ENCODE data around the gene SPEM2.
"Not testable (repeated sequence)": the region's sequence is repeated elsewhere in the genome, so short reads cannot be mapped to it uniquely, and the experiment has no call there.

The SPEM2 gene

DNA sequence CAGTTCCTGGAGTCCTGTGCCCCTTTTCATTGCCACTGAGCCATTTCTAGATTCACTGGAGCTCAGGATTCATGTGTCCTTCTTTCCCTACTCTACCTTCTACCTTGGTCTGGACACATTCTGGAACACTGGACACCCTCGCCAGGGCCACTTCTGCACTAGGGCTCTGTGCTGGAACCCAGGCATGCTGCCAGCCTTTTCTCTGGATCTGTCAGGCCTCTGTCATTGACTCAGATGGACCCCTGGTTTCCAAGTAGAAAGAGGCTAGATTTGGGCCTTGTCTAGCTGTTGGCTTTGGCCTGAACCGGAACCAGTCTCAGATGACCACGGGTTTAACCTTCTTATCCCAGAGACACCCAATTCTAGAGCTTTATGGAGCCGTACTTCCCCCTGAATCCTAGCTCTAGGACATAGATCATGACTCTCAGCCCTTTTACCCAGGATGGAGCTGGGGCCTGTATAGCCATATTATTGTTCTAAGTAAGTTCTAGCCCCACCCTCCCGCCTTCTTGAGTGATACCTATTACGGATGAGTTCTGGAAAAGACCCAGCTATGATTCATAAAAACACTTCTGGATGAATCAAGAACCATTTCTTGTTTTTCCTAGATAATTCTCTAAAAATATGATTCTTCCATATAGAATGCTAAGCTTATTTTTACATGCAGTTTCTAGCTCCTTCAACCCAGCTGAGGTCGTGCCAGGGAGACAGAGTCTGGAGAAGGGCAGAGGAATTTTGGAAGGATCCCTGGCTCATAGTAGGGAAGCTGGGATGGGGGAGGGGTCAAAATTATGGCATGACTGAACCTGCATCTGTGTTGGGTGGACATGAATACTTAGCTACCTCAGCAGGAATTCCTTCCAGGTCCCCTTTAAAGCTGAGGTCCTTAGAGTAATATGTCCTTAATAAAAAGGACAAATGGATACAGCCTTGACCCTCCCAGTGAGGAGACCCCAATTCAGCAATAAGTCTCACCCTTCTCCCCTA, 18.4 kb downstream of the SPEM2 start:
- no peak for DNase-seq

DNA sequence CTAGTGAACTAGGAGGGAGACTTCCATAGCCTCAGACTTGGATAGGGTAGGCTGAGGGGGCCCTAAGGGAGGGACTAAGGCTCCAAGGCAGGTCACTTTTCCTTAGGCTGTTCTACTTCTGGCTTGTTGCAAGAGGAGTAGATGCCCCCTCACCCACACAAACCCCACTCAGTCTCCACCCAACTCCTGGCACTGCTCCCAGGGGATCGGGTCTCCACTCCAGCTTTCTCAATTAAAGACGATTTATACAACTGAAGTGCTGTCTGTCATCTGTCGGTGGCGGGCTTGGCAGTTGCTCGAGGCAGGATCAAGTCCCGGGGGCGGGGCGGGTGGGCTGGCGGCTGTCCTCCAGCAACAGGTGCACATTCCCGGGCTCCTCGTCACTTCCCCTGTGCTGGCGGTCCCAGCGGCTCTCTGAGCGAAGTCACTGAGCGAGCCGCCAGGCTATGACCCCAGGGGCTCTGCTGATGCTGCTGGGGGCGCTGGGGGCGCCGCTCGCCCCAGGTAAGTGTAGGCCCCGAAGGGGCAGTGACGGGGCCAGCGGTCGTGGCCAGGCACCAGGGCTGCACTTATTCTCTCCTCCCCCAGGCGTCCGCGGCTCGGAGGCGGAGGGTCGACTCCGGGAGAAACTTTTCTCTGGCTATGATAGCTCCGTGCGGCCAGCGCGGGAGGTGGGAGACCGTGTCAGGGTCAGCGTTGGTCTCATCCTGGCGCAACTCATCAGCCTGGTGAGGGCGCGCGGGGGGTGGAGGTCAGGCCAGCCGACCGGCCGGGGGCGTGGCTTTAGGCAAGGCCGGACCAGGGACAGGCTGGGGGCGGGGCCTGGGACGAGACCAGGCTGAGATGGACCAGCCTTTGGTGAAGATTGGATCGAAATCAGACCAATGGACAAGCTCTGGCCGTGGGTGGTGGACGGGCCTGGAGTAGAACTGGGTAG, 19.5 kb downstream of the SPEM2 start, which contains the start of gene CHRNB1:
Gene CHRNB1 (plus strand): TSS at position 380 of the 937 bp plus-strand sequence. CDS start 67 bp downstream, at position 447.
- DNase-seq, result no peak

DNA sequence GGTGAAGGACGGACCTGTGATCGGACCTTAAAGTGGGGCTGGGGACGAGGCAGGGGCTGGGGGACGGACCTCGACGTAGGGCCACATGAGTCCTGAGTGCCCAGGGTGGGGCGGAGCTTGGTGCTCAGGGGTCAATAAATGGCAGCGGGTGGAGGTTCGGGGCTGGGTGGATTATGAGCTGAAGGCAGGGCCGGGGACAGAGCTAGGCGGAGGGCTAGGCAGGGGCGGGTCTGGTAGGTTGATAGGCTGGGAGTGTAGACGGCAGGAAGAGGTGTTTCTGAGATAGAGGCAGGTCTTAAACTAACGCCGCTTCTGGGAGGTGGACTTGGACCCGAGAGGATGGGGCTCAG, 20.2 kb downstream of the SPEM2 start:
- DNase-seq, result no peak

DNA sequence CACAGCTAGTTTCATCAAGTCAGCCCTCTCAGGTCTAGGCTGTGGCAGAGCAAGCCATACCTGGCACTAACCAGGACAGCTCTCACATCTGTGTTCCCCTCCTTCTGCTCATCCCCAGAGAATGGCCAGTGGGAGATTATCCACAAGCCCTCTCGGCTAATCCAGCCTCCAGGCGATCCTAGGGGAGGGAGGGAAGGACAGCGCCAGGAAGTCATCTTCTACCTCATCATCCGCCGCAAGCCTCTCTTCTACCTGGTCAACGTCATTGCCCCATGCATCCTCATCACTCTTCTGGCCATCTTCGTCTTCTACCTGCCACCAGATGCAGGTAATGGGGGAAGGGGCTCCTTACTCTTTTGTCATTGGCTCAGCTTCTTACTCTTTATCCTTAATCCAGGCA, 23.0 kb downstream of the SPEM2 start:
- DNase-seq, result no peak

DNA sequence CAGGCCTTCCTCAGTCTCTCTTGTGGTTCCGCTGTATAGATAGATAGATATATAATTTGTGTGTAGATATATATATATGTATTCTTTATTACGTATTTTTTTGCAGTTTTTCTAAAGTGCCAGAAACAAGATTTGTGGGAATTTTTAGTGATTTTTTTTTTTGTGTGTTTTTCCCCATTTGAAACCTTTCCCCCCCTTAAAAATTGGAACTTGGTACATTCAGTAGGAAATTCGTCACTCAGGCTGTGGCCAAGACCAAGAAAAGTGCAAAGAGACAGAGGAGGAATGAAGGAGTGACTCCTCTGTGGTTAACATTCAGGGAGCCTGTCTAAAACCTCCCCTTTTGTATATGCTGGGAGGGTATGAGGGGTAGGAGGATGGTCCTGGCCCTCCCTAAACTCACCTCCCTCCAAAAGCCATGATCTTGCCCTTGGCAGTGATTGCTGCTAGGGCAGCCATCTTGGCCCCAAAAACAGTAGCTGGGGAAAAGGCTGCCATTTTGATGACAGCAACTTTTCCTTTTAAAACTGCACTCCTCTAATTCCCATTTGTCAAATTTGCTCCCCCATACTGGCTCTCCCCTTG, 34.6 kb downstream of the SPEM2 start:
- no peak for DNase-seq

DNA sequence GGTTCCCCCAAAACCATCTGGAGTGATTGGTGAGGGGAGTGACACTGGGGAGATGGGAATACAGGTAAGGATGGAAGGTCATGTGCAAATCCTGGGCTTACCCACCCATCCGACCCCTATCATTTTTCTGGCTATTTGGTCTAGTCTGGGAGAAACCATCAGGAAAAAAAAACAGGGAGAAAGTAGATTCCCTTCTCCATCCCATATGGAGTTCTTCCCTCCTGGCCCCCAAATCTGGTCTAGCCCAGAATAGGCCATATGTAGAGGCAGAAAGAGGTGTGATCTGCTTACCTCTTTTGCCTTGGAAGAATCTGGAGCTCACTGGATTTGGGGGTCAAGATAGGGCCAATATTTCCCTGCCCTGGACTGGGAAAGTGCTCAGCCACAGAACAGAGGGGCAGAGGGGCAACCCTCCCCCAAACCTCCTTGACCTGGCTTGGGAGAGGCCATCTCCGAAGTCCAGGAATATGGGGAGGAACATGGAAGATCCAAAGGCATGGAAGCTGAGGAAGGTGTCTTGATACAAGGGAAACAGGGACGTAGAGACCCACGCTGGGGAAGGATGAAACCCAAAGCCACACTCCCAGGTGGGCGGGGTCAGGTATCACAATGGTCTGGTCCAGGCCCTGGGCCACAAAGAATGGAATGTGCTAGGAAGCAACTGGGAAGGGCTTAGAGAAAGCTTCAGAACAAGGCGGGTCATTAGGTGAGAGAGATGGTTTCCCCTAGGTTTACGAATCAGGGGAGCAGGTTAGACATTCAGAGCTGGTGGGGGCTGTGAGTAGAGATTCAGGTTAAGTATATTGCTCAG, 35.6 kb downstream of the SPEM2 start:
- no peak for DNase-seq

DNA sequence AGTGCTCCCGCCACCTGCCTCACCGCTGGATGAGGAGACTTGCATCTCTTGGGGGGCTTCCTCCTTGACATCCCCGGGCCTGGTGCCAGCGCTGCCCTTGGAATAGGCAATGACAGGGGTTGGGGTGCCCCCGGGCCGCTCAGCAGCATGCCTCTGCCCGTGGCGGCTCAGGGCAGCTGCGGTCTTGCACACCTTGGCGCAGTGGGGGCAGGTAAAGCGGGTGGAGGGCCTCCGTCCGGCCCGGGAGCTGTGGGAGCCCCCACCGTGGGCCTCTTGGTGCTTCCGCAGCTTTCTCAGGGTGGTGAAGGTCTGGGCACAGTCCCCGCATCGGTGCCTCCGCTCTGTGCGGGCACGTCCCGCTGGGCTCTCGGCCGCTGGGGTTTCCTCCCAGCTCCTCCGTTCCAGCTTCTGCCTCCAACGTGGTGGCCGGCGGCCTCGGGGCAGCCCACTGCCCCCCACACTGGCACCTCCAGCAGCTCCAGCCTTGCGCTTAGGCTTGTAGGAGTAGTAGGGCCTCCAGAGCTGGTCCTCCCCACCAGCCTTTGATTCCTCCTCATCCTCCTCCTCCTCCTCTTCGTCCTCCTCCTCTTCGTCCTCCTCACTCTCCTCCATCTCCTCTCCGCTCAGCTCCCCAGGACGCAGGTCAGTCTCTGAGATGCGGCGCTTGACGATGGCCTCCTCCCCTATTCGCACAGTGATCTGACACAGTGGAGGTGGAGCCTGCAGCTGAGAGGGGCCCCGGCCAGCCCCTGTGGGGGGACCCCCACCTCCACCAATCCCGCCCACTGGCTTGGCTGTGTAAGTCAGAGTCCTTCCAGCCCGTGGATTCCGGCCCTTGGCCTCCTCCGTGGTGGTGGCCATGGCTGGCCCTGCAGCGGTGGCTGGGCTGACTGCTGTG, 37.3 kb downstream of the SPEM2 start:
- DNase-seq, result no peak

DNA sequence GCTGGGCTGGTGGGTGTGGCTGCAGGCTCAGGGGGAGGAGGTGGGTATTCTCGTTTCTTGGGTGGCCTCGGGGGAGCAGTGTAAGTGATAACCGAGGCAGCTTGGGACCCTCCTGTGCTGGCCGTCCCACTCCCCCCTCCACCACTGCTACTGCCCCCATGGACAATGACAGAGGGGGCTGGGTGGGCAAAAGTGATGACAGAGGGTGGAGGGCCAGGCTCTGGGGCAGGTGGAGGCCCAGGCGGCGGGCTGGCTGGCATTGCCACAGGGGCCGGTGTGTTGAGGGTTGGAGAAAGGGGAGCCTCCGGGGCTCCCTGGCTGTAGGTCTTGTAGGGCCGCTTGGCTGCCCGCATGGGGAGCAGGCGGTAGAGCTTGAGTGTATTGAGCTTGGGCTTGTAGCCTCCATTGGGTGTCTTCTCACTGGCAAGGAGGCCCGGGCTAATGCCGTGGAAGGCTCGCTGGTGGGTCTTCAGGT, 38.0 kb downstream of the SPEM2 start:
- no peak for DNase-seq

DNA sequence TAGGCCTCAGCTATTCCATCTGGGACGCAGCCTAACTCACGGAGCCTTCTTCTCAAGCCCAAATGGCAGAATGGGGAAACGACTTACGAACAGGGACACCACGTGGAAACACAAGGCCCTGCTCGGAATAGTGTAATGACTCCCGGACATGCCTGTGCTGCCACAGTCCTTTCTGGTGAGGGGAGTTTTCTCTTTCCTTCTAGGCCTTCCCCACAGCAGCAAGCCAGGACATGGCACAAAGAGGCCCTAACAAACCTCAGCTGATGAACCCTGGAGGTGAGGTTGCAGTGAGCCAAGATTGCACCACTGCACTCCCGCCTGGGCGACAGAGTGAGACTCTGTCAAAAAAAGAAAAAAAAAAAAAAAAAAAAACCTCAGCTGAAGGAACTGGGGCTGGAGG, 38.7 kb downstream of the SPEM2 start:
- no peak for DNase-seq

DNA sequence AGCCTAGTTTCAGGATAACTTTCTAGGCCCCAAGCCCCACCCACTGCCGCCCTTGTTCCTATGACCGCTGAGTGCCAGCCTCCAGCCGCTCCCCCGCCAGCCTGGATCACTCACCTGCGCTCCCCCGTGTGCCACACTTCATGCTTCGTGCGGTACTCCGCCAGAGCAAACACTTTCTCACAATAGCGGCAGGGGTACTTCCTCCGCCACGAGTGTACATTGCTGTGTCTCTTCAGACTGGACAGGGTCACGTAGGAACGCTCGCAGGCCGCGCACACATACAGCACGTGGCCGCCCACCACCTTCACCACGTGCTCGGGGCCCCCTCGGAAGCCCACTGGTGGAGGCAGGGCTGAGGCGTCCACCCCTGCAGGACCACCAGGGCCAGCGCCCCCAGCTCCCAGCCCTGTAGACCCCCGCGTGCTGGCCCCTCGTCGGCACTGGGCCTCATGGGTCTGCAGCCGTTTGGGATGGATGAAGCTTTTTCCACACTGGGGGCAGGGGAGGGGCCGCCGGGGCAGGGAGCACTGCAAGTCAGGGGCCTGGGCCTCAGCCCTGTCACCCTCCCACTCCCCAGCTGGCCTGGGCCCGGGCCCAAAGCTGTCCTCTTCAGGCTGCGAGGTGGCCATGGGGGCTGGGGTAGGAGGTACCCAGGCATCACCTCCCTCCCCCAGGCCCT, 40.3 kb downstream of the SPEM2 start:
- no peak for DNase-seq

DNA sequence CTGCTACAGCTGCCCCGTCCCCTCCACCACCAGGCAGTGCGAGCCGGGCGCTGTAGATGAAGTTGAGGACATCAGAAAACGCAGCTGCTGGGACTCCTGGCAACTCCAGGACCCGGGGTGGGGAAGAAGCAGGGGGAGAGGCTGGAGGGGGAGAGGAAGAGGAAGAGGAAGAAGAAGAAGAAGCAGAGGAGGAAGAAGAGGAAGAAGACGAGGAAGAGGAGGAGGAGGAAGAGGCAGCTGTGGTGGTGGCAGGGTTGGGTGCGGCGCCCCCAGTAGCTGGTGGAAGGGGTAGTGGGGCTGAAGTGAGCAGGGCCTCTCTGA, 40.9 kb downstream of the SPEM2 start:
- DNase-seq, result no peak

DNA sequence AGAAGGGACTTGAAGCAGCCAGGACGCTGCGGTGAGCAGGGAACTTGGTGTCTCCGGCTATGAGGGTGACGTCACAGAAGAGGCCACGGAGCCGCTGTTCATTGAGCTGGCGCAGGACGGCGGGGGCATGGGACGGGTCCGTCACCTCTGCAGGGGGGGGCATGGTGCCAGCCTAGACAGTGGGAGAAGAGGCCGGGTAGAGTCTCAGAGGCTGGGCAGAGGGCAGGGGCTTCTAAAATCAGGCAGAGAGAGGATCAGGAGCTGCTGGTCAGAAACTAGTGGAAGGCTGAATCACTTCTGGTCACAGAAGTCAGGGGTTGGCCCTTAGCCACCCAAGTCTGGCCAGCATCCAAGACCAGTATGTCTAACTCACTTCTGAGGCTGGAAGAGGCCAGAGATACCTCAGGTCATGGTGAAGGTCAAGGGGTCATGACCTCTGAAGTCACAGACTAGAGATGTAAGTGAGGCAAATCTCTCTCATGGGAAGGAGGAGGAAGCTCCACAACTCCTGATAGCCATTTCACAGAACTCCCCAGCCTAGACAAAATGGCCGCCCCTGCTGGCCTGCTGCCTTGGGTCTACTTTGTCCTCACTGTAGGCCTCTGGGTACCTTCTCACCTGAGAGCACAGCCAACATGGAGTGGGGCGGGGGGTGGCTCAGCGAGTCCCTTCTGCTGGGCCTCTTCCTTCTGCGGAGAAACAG, 41.4 kb downstream of the SPEM2 start:
- no peak for DNase-seq

DNA sequence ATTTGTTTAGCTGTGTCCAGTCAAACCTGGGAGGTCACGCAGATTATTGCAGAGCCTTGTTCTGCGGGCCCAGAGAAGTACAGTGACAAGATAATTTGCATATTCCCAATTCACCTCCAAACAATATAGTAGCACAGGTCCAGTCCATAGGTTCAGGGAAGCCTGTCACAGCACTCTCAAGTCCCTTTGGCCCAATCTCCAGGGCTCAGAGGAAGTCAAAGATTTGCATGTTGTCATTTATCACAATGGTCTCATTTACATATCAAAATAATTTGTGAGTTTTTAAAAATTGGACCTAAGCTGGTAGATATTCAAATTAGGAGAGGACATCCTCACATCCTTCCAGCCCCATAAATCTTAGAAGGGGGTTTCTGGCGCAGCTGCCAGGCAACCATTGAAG, 42.1 kb downstream of the SPEM2 start:
- DNase-seq, result no peak

DNA sequence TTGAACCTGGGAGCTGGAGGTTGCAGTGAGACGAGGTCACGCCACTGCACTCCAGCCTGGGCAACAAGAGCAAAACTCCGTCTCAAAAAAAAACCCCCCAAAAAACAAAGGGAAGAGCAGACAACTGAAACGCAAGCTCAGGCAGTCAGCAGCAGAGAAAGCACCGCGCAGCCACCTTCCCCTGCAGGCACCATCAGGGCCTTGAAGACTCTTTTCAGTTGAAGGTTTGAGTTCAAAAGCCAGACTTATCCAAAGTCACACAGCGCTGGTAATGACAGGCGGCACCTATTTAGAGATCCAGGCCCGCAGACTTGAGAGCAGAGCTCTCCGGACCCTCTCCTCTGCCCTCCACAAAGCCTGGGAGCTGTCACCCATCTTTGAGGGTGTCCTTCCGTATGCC, 42.9 kb downstream of the SPEM2 start:
- DNase-seq, result no peak

DNA sequence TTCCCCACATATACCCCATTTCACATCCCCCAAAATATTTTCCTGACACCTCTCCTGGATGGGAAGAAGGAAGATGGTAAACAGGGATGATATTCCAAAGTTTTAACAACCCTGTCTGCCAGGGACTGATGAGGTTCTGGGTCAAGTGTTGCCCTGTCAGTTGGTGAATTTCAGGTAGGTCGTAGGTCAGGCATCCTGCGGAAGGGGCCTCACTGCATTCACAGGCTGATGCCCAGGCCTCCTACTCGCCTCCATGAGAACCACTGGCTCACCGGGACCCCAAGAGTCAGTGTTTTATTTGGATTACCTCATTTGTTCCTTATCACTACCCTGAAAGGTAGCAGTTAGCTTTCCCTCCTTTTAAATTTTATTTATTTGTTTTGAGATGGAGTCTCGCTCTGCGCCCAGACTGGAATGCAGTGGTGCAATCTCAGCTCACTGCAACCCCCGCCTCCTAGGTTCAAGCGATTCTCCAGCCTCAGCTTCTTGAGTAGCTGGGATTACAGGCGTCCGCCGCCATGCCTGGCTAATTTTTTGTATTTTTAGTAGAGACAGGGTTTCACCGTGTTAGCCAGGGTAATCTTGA, 43.5 kb downstream of the SPEM2 start:
- no peak for DNase-seq

DNA sequence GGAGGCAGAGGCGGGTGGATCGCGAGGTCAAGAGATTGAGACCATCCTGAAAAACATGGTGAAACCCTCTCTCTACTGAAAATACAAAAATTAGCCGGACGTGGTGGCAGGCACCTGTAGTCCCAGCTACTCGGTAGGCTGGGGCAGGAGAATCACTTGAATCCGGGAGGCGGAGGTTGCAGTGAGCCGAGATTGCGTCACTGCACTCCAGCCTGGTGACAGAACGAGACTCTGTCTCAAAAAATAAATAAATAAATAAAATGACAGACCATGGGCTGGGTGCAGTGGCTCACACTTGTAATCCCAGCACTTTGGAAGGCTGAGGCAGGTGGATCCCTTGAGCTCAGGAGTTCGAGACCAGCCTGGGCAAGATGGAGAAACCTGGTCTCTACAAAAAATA, 44.4 kb downstream of the SPEM2 start:
- not testable (repeated sequence) for DNase-seq

DNA sequence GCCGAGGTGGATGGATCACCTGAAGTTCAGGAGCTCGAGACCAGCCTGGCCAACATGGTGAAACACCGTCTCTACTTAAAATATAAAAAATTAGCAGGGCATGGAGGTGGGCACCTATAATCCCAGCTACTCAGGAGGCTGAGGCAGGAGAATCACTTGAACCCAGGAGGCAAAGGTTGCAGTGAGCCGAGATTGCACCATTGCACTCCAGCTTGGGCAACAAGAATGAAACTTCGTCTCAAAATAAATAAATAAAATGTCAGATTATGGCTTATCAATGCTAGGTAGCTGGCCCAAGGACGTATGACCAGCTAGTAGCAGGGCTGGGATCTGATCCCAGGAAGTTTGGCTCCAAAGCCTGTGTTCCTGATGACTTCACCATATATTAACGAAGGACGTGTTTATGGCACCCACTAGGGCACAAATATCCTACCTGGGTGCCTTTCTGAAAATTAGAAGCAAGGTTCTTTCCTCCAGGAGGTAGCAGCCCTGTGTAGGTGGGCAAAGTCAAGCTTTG, 45.1 kb downstream of the SPEM2 start:
- DNase-seq, result not testable (repeated sequence)

DNA sequence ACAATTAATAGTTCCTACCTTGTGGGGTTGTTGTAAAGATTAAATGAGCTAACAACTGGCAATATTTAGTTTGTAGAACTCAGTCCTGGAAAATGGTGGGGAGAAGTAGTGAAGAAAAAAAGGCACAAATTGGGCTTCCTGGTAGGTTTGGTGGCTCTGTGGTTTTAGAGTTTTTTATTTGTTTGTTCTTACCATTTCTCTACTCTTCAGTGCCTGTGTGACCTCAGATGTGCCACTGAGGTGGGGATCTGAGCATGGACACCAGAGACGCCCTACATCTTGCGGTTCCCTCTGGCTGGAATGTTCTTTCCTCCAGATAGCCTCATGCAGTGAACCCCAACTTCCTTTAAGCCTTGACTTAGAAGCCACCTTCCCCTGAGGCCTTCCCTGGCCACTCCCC, 46.3 kb downstream of the SPEM2 start:
- DNase-seq, result no peak

DNA sequence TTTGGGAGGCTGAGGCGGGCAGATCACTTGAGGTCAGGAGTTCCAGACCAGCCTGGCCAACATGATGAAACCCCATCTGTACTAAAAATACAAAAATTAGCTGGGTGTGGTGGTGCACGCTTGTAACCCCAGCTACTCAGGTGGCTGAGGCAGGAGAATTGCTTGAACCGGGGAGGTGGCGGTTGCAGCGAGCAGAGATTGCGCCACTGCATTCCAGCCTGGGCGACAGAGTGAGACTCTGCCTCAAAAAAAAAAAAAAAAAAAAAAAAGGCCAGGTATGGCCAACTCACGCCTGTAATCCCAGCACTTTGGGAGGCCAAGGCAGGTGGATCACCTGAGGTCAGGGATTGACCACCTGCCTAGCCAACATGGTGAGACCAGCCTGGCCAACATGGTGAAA, 49.4 kb downstream of the SPEM2 start:
- not testable (repeated sequence) for DNase-seq
